ENCODE results near the gene SEMA3D.

DNA sequence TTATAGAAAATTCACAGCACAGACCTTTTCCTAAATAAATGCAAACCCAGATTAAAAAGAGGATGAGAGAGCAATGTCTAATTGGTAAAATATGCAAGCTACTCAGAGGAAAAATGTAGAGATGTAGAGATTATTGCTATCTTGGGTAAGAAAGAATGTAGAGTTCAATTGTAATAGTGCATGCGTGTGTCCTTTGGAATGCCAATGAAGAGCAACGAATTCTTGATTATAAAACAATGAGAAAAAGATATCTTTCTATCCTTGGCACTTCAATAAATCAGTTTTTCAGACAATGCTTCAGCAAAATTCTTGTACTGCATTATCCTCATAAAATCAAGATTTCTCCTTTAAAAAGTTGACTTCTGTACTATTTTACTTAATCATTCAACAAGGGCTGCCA, 50.9 kb downstream of the SEMA3D start:
- TF ChIP-seq POLR2AphosphoS5 (IDR thresholded peaks at IDR 0.05) = no peak
- TF ChIP-seq, protein P1, sequence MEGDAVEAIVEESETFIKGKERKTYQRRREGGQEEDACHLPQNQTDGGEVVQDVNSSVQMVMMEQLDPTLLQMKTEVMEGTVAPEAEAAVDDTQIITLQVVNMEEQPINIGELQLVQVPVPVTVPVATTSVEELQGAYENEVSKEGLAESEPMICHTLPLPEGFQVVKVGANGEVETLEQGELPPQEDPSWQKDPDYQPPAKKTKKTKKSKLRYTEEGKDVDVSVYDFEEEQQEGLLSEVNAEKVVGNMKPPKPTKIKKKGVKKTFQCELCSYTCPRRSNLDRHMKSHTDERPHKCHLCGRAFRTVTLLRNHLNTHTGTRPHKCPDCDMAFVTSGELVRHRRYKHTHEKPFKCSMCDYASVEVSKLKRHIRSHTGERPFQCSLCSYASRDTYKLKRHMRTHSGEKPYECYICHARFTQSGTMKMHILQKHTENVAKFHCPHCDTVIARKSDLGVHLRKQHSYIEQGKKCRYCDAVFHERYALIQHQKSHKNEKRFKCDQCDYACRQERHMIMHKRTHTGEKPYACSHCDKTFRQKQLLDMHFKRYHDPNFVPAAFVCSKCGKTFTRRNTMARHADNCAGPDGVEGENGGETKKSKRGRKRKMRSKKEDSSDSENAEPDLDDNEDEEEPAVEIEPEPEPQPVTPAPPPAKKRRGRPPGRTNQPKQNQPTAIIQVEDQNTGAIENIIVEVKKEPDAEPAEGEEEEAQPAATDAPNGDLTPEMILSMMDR (IDR thresholded peaks at IDR 0.05 in 8 of 11, conservative IDR thresholded peaks at IDR 0.05 in 3 of 11) = no peak
- TF ChIP-seq POLR2A (IDR thresholded peaks at IDR 0.05) = no peak

Data from spleen (tissue), 7 donors.